OCI-LY1 (cell line): ENCODE data around the gene TMBIM4.
"Not testable (repeated sequence)": the region's sequence is repeated elsewhere in the genome, so short reads cannot be mapped to it uniquely, and the experiment has no call there.

Source experiments
- EZH2 ChIP-seq: fragments of 200-600 bp; sonication (generic), shearing (Covaris generic); IDR thresholded peaks from 2 replicates; pipeline ENCODE4 v1.8.0; 2017; ENCODE audit warnings: borderline replicate concordance, mixed run types, mild to moderate bottlenecking, antibody characterized with exemption, low read length, moderate library complexity, mixed read lengths
- TF ChIP-seq, protein P1 (sequence below): fragments of 200-600 bp; sonication (generic), shearing (Covaris generic); IDR thresholded peaks from 2 replicates; pipeline ENCODE4 v1.5.1; 2017; ENCODE audit warnings: mild to moderate bottlenecking, antibody characterized with exemption, low read length, moderate library complexity, mixed read lengths

DNA sequence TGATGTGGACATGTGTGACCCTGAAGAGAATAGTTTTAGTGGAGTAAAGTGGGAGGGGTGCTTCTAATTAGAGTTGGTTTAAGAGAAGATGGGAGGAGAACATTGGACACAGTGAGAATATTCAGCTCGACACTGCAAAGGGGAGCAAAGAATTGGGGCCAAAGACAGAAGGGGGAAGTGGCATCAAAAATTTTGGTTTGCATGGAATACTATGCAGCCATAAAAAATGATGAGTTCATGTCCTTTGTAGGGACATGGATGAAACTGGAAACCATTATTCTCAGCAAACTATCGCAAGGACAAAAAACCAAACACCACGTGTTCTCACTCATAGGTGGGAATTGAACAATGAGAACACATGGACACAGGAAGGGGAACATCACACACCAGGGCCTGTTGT, 15.0 kb upstream of the TMBIM4 start:
- TF ChIP-seq, protein P1, sequence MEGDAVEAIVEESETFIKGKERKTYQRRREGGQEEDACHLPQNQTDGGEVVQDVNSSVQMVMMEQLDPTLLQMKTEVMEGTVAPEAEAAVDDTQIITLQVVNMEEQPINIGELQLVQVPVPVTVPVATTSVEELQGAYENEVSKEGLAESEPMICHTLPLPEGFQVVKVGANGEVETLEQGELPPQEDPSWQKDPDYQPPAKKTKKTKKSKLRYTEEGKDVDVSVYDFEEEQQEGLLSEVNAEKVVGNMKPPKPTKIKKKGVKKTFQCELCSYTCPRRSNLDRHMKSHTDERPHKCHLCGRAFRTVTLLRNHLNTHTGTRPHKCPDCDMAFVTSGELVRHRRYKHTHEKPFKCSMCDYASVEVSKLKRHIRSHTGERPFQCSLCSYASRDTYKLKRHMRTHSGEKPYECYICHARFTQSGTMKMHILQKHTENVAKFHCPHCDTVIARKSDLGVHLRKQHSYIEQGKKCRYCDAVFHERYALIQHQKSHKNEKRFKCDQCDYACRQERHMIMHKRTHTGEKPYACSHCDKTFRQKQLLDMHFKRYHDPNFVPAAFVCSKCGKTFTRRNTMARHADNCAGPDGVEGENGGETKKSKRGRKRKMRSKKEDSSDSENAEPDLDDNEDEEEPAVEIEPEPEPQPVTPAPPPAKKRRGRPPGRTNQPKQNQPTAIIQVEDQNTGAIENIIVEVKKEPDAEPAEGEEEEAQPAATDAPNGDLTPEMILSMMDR: not testable (repeated sequence)
- not testable (repeated sequence) for TF ChIP-seq EZH2
